ENCODE results near the gene CLDN10.
"Not testable (repeated sequence)": the region's sequence is repeated elsewhere in the genome, so short reads cannot be mapped to it uniquely, and the experiment has no call there.

The CLDN10 gene

GRCh38 chr13:95559100-95559499 lies 6.6 kb downstream of the CLDN10 start:
- Histone ChIP-seq H3K4me1 (ENCODE audit: low read depth, poor library complexity, severe bottlenecking) (no peaks in the 10 kb centered on the region), H3K9ac (no peak overlapping the region), H3K27ac (no peak overlapping the region), H3K79me2 (ENCODE audit: insufficient read depth, low read depth) (no peaks in the 10 kb centered on the region), H3K27me3 (ENCODE audit: insufficient read depth, low read depth) (no peaks in the 10 kb centered on the region), H2AFZ (ENCODE audit: low read depth) (no peak overlapping the region), H4K20me1 (ENCODE audit: insufficient read depth) (no peaks in the 10 kb centered on the region), H3K36me3 (ENCODE audit: insufficient read depth) (no peaks in the 10 kb centered on the region), H3K4me3 (IDR thresholded peaks at IDR 0.05; ENCODE audit: insufficient read depth, low read depth, low read length) (no peak overlapping the region), H3K4me2 (no peak overlapping the region)
- TF ChIP-seq, protein P1, sequence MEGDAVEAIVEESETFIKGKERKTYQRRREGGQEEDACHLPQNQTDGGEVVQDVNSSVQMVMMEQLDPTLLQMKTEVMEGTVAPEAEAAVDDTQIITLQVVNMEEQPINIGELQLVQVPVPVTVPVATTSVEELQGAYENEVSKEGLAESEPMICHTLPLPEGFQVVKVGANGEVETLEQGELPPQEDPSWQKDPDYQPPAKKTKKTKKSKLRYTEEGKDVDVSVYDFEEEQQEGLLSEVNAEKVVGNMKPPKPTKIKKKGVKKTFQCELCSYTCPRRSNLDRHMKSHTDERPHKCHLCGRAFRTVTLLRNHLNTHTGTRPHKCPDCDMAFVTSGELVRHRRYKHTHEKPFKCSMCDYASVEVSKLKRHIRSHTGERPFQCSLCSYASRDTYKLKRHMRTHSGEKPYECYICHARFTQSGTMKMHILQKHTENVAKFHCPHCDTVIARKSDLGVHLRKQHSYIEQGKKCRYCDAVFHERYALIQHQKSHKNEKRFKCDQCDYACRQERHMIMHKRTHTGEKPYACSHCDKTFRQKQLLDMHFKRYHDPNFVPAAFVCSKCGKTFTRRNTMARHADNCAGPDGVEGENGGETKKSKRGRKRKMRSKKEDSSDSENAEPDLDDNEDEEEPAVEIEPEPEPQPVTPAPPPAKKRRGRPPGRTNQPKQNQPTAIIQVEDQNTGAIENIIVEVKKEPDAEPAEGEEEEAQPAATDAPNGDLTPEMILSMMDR (conservative IDR thresholded peaks at IDR 0.05; ENCODE audit: low read depth, low read length) = no peak

- no peaks in the 10 kb centered on the region for H3K79me2 ChIP-seq (ENCODE audit: insufficient read depth, low read depth)
- no peak overlapping the region for H3K4me2 ChIP-seq
- TF ChIP-seq, protein P1 (conservative IDR thresholded peaks at IDR 0.05; ENCODE audit: low read depth, low read length) = no peak
- H3K4me3 ChIP-seq (IDR thresholded peaks at IDR 0.05; ENCODE audit: insufficient read depth, low read depth, low read length) = no peak overlapping the region
- H3K36me3 ChIP-seq (ENCODE audit: insufficient read depth) = no peaks in the 10 kb centered on the region
- H3K4me1 ChIP-seq (ENCODE audit: low read depth, poor library complexity, severe bottlenecking) = no peaks in the 10 kb centered on the region
- H3K27ac ChIP-seq = no peak overlapping the region
- no peak overlapping the region for H2AFZ ChIP-seq (ENCODE audit: low read depth)
- H4K20me1 ChIP-seq (ENCODE audit: insufficient read depth) = no peaks in the 10 kb centered on the region
- no peak overlapping the region for H3K9ac ChIP-seq
- no peaks in the 10 kb centered on the region for H3K27me3 ChIP-seq (ENCODE audit: insufficient read depth, low read depth)
Measured at GRCh38 chr13:95560387-95560786, 7.9 kb downstream of the CLDN10 start.

DNA sequence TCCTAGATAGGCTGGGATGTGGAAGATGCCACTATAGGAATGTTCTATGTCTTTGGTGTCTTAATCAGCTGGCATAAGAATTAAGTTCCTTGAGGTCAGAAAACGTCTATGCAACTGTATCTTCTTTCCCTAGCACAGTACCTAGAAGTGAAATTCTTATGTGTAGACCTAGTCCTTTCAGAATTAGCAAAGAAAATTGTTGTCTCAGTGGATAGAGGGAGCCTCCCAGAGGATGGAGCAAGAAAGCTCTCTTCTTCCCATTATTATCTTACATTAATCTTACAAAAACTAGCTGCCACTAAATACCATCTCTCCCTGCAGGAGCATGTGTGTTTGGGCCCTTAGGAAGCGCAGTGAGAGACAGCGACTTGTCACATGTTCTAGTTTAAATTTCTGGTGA lies 11.6 kb downstream of the CLDN10 start:
- TF ChIP-seq, protein P1 (conservative IDR thresholded peaks at IDR 0.05; ENCODE audit: low read depth, low read length) = no peak

DNA sequence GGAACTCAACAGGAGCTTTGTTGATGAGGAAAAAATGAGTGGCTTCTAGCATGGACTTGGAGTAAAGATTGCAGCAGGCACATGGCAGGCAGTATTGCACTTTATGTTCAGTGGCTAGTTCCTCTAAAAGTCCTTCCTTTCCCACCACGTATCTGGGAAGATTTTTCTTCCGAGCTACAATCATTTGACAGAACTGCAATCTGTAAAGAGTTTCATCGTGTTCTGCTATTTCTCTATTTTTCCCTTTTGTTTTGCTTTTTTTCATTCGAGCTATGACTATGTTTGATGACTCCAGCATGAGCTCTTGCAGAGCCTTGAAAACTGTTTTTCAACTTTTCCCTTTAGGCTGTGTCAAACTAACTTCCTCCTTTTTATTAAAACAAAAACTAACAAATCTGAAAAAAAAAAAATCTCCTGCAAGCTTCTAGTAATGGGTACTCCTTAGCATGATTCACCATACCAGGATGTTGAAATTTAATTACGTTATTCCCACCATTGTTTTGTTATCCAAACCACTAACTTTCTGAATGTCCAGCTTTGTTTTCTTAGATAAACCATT lies 12.3 kb downstream of the CLDN10 start:
- H4K20me1 ChIP-seq (ENCODE audit: insufficient read depth) = no peaks in the 10 kb centered on the region
- no peak overlapping the region for H3K27ac ChIP-seq
- H3K79me2 ChIP-seq (ENCODE audit: insufficient read depth, low read depth) = no peaks in the 10 kb centered on the region
- H3K4me2 ChIP-seq = no peak overlapping the region
- no peaks in the 10 kb centered on the region for H3K4me1 ChIP-seq (ENCODE audit: low read depth, poor library complexity, severe bottlenecking)
- no peak overlapping the region for H2AFZ ChIP-seq (ENCODE audit: low read depth)
- TF ChIP-seq, protein P1 (conservative IDR thresholded peaks at IDR 0.05; ENCODE audit: low read depth, low read length) = no peak
- H3K9ac ChIP-seq = no peak overlapping the region
- H3K27me3 ChIP-seq (ENCODE audit: insufficient read depth, low read depth) = no peaks in the 10 kb centered on the region
- H3K4me3 ChIP-seq (IDR thresholded peaks at IDR 0.05; ENCODE audit: insufficient read depth, low read depth, low read length) = no peak overlapping the region
- H3K36me3 ChIP-seq (ENCODE audit: insufficient read depth) = no peaks in the 10 kb centered on the region

More for the DNA sequence above, 11.6 kb downstream of the CLDN10 start:
- no peaks in the 10 kb centered on the region for H3K36me3 ChIP-seq (ENCODE audit: insufficient read depth)
- no peak overlapping the region for H3K4me2 ChIP-seq
- H3K27me3 ChIP-seq (ENCODE audit: insufficient read depth, low read depth) = no peaks in the 10 kb centered on the region
- no peak overlapping the region for H3K4me3 ChIP-seq (IDR thresholded peaks at IDR 0.05; ENCODE audit: insufficient read depth, low read depth, low read length)
- H3K27ac ChIP-seq = no peak overlapping the region
- H2AFZ ChIP-seq (ENCODE audit: low read depth) = no peak overlapping the region
- no peaks in the 10 kb centered on the region for H3K4me1 ChIP-seq (ENCODE audit: low read depth, poor library complexity, severe bottlenecking)
- H4K20me1 ChIP-seq (ENCODE audit: insufficient read depth) = no peaks in the 10 kb centered on the region
- H3K79me2 ChIP-seq (ENCODE audit: insufficient read depth, low read depth) = no peaks in the 10 kb centered on the region
- no peak overlapping the region for H3K9ac ChIP-seq

- H3K27ac ChIP-seq; H3K79me2 ChIP-seq (ENCODE audit: insufficient read depth, low read depth); H3K4me2 ChIP-seq; H4K20me1 ChIP-seq (ENCODE audit: insufficient read depth); H3K4me3 ChIP-seq (IDR thresholded peaks at IDR 0.05; ENCODE audit: insufficient read depth, low read depth, low read length); H2AFZ ChIP-seq (ENCODE audit: low read depth); H3K27me3 ChIP-seq (ENCODE audit: insufficient read depth, low read depth); H3K9ac ChIP-seq; H3K4me1 ChIP-seq (ENCODE audit: low read depth, poor library complexity, severe bottlenecking); H3K36me3 ChIP-seq (ENCODE audit: insufficient read depth): not testable (repeated sequence)
Measured at GRCh38 chr13:95565758-95566157, 13.2 kb downstream of the CLDN10 start.
